Measurements from ENCODE around the gene PLEKHG2. TPM values are rescaled to one million over a fixed set of nuclear protein-coding genes. Genes with fewer than 3 reads are reported as not detected.

The PLEKHG2 gene
- total RNA-seq, 1 donor from 2014 or later: 86.7 TPM

GRCh38 chr19:39400061-39400460 lies 12.4 kb upstream of the PLEKHG2 start:
- no peak overlapping the region for H3K4me3 Mint-ChIP-seq
- TF ChIP-seq, protein P1, sequence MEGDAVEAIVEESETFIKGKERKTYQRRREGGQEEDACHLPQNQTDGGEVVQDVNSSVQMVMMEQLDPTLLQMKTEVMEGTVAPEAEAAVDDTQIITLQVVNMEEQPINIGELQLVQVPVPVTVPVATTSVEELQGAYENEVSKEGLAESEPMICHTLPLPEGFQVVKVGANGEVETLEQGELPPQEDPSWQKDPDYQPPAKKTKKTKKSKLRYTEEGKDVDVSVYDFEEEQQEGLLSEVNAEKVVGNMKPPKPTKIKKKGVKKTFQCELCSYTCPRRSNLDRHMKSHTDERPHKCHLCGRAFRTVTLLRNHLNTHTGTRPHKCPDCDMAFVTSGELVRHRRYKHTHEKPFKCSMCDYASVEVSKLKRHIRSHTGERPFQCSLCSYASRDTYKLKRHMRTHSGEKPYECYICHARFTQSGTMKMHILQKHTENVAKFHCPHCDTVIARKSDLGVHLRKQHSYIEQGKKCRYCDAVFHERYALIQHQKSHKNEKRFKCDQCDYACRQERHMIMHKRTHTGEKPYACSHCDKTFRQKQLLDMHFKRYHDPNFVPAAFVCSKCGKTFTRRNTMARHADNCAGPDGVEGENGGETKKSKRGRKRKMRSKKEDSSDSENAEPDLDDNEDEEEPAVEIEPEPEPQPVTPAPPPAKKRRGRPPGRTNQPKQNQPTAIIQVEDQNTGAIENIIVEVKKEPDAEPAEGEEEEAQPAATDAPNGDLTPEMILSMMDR (conservative IDR thresholded peaks at IDR 0.05): no peak
- DNase-seq (ENCODE audit: extremely low spot score, unreplicated experiment): no peak

GRCh38 chr19:39401070-39401548 lies 11.4 kb upstream of the PLEKHG2 start:
- DNase-seq (ENCODE audit: extremely low spot score, unreplicated experiment): no peak
- Mint-ChIP-seq H3K9me3 (no peaks in the 10 kb centered on the region), H3K27ac (peak overlapping the region; percentile 98), H3K4me1 (ENCODE audit: unreplicated experiment) (peaks cover 39% of the 10 kb centered on the region), H3K27me3 (no peaks in the 10 kb centered on the region), H3K36me3 (no peaks in the 10 kb centered on the region), H3K4me3 (peak overlapping the region; percentile 90)
- TF ChIP-seq, protein P1 (conservative IDR thresholded peaks at IDR 0.05): no peak

More at GRCh38 chr19:39400061-39400460, 12.4 kb upstream of the PLEKHG2 start:
- peaks cover 37% of the 10 kb centered on the region for H3K4me1 Mint-ChIP-seq (ENCODE audit: unreplicated experiment)
- peaks cover 3% of the 10 kb centered on the region for H3K36me3 Mint-ChIP-seq
- H3K27ac Mint-ChIP-seq: peak overlapping the region; percentile 86
- no peaks in the 10 kb centered on the region for H3K27me3 Mint-ChIP-seq
- no peaks in the 10 kb centered on the region for H3K9me3 Mint-ChIP-seq

- Mint-ChIP-seq H3K27me3 (no peaks in the 10 kb centered on the region), H3K4me3 (peak overlapping the region; percentile 90), H3K4me1 (ENCODE audit: unreplicated experiment) (peaks cover 41% of the 10 kb centered on the region), H3K9me3 (no peaks in the 10 kb centered on the region), H3K27ac (peak overlapping the region; percentile 98), H3K36me3 (no peaks in the 10 kb centered on the region)
- TF ChIP-seq, protein P1 (conservative IDR thresholded peaks at IDR 0.05): no peak
- DNase-seq (ENCODE audit: extremely low spot score, unreplicated experiment): no peak
Observed at GRCh38 chr19:39401549-39402345, 10.7 kb upstream of the PLEKHG2 start.

DNA sequence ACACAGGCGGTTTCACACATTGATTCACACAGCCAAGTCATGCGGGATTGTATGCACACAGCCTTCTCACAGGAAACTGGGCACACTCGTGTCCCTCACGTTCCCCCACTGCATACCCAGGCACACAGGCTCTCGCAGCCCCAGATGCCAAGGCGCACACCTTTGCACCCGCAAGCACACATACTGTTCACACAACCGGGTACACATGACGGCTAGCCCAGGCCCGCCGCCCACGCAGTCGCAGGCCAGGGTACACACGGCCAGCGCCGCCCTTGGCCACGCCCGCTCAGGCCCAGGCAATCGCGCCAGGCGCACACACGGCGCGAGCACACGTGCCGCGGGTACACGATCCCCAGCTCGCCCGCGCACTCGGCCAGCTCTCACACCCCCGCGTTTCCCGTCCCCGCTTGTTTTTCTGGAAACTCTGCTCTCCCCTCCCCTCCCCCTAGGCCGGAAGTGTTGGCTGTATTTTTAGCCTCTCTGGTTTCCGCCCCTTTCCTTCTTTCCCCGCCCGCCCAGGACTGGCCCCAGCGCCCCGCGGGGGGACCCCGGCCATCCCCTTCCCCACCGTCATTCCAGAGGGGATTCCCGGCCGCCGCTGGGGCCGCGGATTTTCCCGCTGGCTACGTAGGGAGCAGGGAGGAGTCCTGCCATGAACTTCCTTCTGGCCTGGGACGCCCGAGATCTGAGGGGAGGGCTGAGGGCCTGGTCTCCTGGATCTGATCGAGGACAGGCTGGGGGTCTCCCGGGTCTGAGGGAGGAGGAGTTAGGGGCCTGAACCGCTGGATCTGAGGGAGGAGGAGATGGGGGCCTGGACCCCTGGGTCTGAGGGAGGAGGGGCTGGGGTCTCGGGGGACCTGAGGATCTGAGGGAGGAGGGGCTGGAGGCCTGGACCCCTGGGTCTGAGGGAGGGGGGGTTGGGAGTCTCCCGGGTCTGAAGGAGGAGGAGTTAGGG lies 9.8 kb upstream of the PLEKHG2 start:
- H3K36me3 Mint-ChIP-seq: no peaks in the 10 kb centered on the region
- TF ChIP-seq, protein P1 (conservative IDR thresholded peaks at IDR 0.05): no peak
- DNase-seq (ENCODE audit: extremely low spot score, unreplicated experiment): peak; percentile 86
- no peaks in the 10 kb centered on the region for H3K27me3 Mint-ChIP-seq
- peak overlapping the region; percentile 98 for H3K27ac Mint-ChIP-seq
- H3K9me3 Mint-ChIP-seq: no peaks in the 10 kb centered on the region
- peak overlapping the region; percentile 90 for H3K4me3 Mint-ChIP-seq
- H3K4me1 Mint-ChIP-seq (ENCODE audit: unreplicated experiment): peaks cover 38% of the 10 kb centered on the region
